Sciatic nerve (tissue), 2 donors: ENCODE results near the gene VAMP5. TPM values are rescaled to one million over a fixed set of nuclear protein-coding genes. Genes with fewer than 3 reads are reported as not detected.
"Not testable (repeated sequence)": the region's sequence is repeated elsewhere in the genome, so short reads cannot be mapped to it uniquely, and the experiment has no call there.

Source experiments
- ATAC-seq: fragments of 200-7000 bp; cut with Tn5 transposase; one replicate; pipeline ENCODE4 v1.9.1; 2020; ENCODE audit warnings: mild to moderate bottlenecking, moderate library complexity
- DNase-seq: peaks from one replicate; pipeline ENCODE4 v3.0.0-alpha.2; 2020; ENCODE audit warnings: low spot score
- intact Hi-C: fragments of 100-400 bp; cut with DNase I; formaldehyde crosslinking; loops from one replicate; pipeline ENCODE4 v1.14.2; 2022
- total RNA-seq: library from RNA; stranded (reverse); fragmentation: NEBNext Ultra II Directional; extraction: Animal tissue kit (Norgen Biotek cat#: 25700); gene quantifications from one replicate; pipeline ENCODE4 v1.2.1, GENCODE V29; 2021
- donor health status: DM: no; HTN: no; CAD: no.
- donor health status: DM: no; HTN: no; CAD: no.

The VAMP5 gene
- total RNA-seq, 1 donor from 2014 or later = 71.2 TPM

- peak; percentile 92 for ATAC-seq
Measured at GRCh38 chr2:85611705-85612587, 27.7 kb downstream of the VAMP5 start, which contains the start of gene C2orf68. TSS of gene C2orf68 (minus strand) at chr2:85612066. CDS start at chr2:85611984, 82 bp downstream.

DNA sequence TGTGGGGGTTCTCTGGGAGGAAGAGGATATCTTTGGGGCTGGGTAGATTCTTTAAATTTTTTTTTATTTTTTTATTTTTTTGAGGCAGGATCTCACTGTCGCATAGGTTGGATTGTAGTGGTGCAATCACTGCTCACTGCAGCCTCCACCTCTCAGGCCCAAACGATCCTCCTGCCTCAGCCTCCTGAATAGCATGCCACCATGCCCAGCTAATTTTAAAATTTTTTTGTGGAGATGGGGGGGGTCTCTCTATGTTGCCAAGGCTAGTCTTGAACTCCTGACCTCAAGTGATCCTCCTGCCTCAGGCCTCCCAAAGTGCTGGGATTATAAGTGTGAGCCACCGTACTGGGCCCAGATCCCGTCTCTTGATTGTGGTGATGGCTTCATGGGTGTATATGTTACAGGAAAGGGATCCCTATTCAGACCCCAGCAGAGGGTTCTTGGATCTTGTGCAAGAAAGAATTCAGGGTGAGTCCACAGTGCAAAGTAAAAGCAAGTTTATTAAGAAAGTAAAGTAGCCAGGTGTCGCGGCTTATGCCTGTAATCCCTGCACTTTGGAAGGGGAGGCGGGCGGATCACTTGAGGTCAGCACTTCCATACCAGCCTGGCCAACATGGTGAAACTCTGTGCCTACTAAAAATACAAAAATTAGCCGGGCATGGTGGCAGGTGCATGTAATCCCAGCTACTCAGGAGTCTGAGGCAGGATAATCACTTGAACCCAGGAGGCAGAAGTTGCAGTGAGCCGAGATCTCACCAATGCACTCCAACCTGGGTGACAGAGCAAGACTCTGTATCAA, 29.7 kb downstream of the VAMP5 start:
- intact Hi-C loops = loop anchor here (10.0 kb wide), 1 partner anchor 451 kb away; no protein-coding TSS in a partner anchor
- ATAC-seq (no peak), DNase-seq (no peak)

More at GRCh38 chr2:85611705-85612587, 27.7 kb downstream of the VAMP5 start, which contains the start of gene C2orf68:
- DNase-seq = peak; percentile 95
- intact Hi-C loops = loop anchor here (10.0 kb wide), 1 partner anchor 453 kb away; no protein-coding TSS in a partner anchor

DNA sequence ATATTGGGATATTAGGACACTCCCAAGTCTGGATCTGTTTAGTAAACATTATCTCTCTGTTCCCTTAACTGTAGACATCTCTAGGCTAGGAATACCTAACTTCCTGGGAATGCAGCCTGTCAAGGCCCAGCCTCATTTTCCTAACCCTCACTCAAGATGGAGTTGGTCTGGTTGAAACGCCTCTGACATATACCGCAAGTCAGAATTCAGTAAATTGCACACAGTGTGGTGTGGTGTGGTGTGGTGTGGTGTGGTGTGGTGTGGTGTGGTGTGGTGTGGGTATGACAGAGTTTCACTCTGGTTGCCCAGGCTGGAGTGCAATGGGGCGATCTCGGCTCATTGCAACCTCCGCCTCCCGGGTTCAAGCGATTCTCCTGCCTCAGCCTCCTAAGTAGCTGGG, 30.5 kb downstream of the VAMP5 start:
- ATAC-seq, DNase-seq: not testable (repeated sequence)
- intact Hi-C loops = loop anchor here (10.0 kb wide), 1 partner anchor 450 kb away; no protein-coding TSS in a partner anchor

DNA sequence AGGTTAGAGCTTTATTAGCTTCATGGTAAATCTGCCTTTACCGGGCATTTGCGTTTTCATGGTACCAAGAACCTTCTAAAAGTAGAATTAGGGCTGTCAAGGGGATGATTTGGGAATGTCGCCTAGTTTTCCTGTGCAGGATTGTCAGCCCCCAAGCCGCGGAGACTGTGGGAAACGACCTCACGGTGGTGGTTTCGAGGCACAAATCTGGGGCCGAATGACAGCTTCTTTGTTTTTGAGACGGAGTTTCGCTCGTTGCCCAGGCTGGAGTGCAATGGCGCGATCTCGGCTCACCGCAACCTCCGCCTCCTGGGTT, 31.1 kb downstream of the VAMP5 start:
- no peak for ATAC-seq
- intact Hi-C loops = loop anchor here (10.0 kb wide), 1 partner anchor 449 kb away; no protein-coding TSS in a partner anchor
- DNase-seq = no peak

DNA sequence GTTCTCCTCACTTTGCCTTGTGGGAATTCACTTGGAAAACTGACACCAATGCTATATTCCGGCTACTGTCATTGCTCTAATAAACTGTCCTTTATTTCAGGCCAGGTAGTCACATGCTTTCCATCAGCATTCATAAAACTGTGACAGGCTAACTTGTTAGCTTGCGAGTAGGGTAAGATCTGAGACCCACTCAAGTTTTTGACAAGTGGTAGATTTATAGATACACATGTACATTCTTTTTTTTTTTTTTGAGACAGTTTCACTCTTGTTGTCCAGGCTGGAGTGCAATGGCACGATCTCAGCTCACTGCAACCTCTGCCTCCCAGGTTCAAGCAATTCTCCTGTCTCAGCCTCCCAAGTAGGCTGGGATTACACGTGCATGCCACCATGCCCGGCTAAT, 33.5 kb downstream of the VAMP5 start:
- ATAC-seq, DNase-seq: not testable (repeated sequence)
- intact Hi-C loops = loop anchor here (10.0 kb wide), 1 partner anchor 447 kb away; no protein-coding TSS in a partner anchor

GRCh38 chr2:85619617-85620016, 35.4 kb downstream of the VAMP5 start:
- DNase-seq = peak; percentile 15
- no peak for ATAC-seq
- intact Hi-C loops = loop anchor here (10.0 kb wide), 1 partner anchor 445 kb away; no protein-coding TSS in a partner anchor

DNA sequence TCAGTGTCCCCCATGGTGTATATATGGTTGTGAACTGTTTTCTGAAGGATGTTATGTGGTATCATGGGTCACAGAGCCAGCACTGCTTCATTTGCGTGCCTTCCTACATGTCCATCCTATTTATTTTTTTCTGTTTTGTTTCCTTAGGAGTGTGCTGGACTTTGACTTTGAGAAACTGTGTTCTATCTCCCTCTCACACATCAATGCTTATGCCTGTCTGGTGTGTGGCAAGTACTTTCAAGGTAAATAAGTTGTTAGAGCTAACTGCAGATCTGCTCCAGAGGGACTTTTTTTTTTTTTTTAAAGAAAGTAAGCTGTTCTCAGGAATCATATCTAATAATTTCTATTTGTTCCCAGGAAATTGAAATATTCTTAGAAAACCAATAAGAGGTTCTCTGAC, 37.1 kb downstream of the VAMP5 start:
- intact Hi-C loops = no loop called here
- DNase-seq = no peak
- no peak for ATAC-seq

- ATAC-seq (no peak), DNase-seq (peak; percentile 12)
- intact Hi-C loops = no loop called here
Measured at GRCh38 chr2:85623991-85624390, 39.8 kb downstream of the VAMP5 start.

GRCh38 chr2:85628658-85629057, 44.4 kb downstream of the VAMP5 start:
- ATAC-seq (no peak), DNase-seq (no peak)
- intact Hi-C loops = no loop called here

DNA sequence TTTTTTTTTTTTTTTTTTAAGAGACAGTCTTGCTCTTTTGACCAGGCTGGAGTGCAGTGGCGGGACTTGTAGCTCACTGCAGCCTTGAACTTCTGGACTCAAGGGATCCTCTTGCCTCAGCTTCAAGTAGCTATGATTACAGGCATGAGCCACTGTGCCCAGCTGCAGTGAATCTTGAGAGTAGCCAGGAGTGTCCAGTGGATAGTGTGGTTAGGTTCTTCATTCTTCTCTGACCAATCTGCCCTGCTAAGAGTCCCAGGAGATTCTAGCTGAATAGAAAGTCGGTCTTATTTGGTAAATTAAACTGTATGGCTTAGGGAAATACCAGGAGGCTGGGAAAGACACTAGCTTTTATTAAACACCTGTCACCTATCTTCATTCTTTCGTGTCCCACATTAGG, 47.1 kb downstream of the VAMP5 start:
- no peak for ATAC-seq
- DNase-seq = peak; percentile 8
- intact Hi-C loops = loop anchor here (10.0 kb wide), 2 partner anchors 83 to 183 kb away; no protein-coding TSS in a partner anchor

- DNase-seq (peak; percentile 22), ATAC-seq (no peak)
- intact Hi-C loops = loop anchor here (10.0 kb wide), 2 partner anchors 80 to 180 kb away; no protein-coding TSS in a partner anchor
Measured at GRCh38 chr2:85635011-85635410, 50.8 kb downstream of the VAMP5 start.

DNA sequence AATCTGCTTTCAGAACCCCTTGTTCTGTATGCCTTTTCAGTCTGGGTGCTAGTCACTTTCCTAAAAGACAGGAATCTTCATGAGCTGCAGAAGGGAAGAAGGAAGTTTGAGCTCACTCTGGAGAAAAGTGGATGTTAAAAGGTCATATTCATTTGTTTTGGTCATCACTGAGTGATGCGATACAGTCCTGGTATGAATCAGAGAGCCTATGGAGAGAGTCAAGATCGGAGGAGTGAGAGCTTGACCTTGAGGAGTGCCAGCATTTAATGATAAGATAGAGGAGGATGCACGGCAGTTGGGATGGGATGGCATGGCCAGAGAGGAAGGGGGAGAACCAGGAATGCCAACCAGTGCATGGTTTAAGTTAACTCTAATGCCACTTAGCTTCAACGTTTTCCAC, 51.4 kb downstream of the VAMP5 start:
- ATAC-seq = no peak
- peak; percentile 10 for DNase-seq
- intact Hi-C loops = loop anchor here (10.0 kb wide), 2 partner anchors 79 to 179 kb away; no protein-coding TSS in a partner anchor

GRCh38 chr2:85642725-85643124, 58.5 kb downstream of the VAMP5 start:
- DNase-seq = no peak
- intact Hi-C loops = no loop called here
- no peak for ATAC-seq

Other genes with a start within 250 kb of the VAMP5 start
- gene RETSAT, start 229.9 kb upstream of the VAMP5 start, total RNA-seq = 42.8 TPM
- gene ELMOD3, start 229.7 kb upstream of the VAMP5 start, total RNA-seq = 29.6 TPM
- 60.7 TPM for gene CAPG, start 174.1 kb upstream of the VAMP5 start, total RNA-seq
- 0.40 TPM for gene SH2D6, start 165.7 kb upstream of the VAMP5 start, total RNA-seq
- 168 TPM for gene MAT2A, start 45.3 kb upstream of the VAMP5 start, total RNA-seq
- 36.6 TPM for gene GGCX, start 22.9 kb upstream of the VAMP5 start, total RNA-seq
- gene VAMP8, start 6.8 kb upstream of the VAMP5 start, total RNA-seq = 31.1 TPM
- 71.2 TPM for gene RNF181, start 11.3 kb downstream of the VAMP5 start, total RNA-seq
- gene TMEM150A, start 18.3 kb downstream of the VAMP5 start, total RNA-seq = 15.8 TPM
- gene C2orf68, start 27.6 kb downstream of the VAMP5 start, total RNA-seq = 41.6 TPM
- gene USP39, start 31.8 kb downstream of the VAMP5 start, total RNA-seq = 34.2 TPM
- 6.1 TPM for gene SFTPB, start 83.8 kb downstream of the VAMP5 start, total RNA-seq
- 8.4 TPM for gene GNLY, start 109.9 kb downstream of the VAMP5 start, total RNA-seq
- gene ATOH8, start 169.6 kb downstream of the VAMP5 start, total RNA-seq = 57.2 TPM